Retinal pigment epithelial cell (primary cell): ENCODE results near the gene MAMDC2.

ENCODE experiments used
- DNase-seq: peaks from one replicate; pipeline ENCODE4 v3.0.0-alpha.2; 2010; ENCODE audit warnings: low read depth
- H3K4me3 ChIP-seq: 2 replicates; pipeline ENCODE4 v1.5.1; 2011; ENCODE audit warnings: mild to moderate bottlenecking, low read length, control low read depth, moderate library complexity
- CTCF ChIP-seq: conservative IDR thresholded peaks from 2 replicates; pipeline ENCODE4 v1.5.1; 2011; ENCODE audit warnings: low read depth, low read length, control low read depth, inconsistent platforms

Gene MAMDC2

DNA sequence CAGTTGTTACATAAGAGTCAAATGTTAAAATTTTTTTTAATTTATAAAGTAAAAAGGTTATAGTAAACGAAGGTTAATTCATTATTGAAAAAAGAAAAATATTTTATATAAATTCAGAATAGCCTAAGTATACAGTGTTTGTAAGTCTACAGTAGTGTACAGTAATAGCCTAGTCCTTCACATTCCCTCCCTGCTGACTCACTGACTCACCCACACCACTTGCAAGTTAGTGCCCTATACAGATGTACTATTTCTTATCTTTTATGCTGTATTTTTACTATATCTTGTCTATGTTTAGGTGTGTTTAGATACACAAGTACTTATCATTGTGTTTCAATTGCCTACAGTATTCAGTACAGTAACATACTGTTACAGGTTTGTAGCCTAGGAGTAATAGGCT, 57.6 kb downstream of the MAMDC2 start:
- no peak for DNase-seq
- no peak overlapping the region for H3K4me3 ChIP-seq
- TF ChIP-seq CTCF: no peak

DNA sequence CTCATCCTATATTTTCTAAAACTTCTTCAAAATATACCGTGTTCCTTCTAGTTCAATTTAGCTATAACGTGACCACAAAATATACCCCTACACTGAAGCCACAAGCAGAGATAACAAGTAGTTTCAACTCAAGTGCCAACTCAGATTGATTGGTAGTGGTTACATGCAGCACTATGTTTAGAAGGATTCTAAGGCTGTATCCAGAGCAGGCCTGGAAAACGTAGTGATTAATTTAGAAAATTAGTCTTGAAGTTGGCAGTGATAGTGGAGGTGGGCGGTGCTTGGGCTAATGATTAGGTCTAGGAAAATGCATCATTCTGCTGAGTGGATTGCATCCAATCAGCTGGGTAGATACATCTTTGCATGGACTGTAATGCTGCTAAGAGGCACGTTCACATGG, 61.5 kb downstream of the MAMDC2 start:
- no peak for TF ChIP-seq CTCF

GRCh38 chr9:70106571-70106970, 62.9 kb downstream of the MAMDC2 start:
- no peak for DNase-seq
- no peak for TF ChIP-seq CTCF
- no peak overlapping the region for H3K4me3 ChIP-seq

More for the DNA sequence above, 61.5 kb downstream of the MAMDC2 start:
- no peak for DNase-seq
- no peak overlapping the region for H3K4me3 ChIP-seq

- TF ChIP-seq CTCF: no peak
- DNase-seq: no peak
These were observed 63.9 kb downstream of the MAMDC2 start for GRCh38 chr9:70107558-70107957.

GRCh38 chr9:70108181-70108580, 64.5 kb downstream of the MAMDC2 start:
- no peak for TF ChIP-seq CTCF
- H3K4me3 ChIP-seq: no peak overlapping the region
- DNase-seq: no peak

More at GRCh38 chr9:70107558-70107957, 63.9 kb downstream of the MAMDC2 start:
- no peak overlapping the region for H3K4me3 ChIP-seq

DNA sequence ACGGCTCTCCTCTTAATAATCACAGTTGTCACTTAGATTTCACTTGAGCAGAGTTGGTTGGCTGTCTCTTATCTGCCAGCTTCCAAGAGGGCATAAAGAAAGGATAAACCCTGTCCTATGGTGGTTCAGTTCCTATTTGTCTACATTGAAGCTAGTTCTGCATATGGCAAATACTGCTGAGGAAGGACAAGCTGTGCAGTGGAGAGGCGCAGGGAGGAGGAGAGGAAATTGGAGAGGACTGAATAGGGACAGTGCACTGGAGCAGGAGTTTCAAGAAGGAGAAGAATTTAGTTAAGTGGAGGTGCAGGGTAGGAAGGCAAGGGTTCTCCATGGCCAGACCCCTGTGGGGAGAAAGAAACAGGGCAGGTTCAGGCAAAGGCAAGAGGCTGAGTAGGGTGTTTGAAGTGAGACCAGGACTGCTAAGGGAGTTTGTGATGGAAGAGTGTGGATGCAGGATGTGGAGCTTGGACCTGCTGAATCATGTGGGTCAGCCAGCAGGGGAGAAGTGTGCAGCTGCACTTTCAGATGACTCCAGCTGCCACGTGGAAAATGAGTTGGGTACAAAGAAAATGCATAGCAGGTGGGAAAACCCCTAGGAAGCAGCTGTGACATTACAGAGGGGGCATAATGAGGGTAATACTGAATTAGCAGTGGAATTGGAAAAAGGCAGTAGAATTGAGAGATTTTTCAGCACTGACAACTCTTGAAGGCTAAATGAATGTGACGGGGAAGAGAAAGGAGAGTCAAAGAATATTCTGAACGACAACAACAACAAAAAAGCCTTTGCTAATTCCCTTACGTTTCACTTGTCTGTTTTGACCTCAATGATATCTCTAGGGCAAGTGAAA, 66.8 kb downstream of the MAMDC2 start:
- peak; percentile 4 for TF ChIP-seq CTCF
- no peak for DNase-seq
- H3K4me3 ChIP-seq: no peak overlapping the region

- TF ChIP-seq CTCF: peak; percentile 94
- no peak overlapping the region for H3K4me3 ChIP-seq
These were observed 67.5 kb downstream of the MAMDC2 start for GRCh38 chr9:70111042-70111602.

More at GRCh38 chr9:70111042-70111602, 67.5 kb downstream of the MAMDC2 start:
- DNase-seq: no peak
